HepG2 (cell line): ENCODE data around the gene CD37.

Experiments
- FOSL2 ChIP-seq: sonication (generic); formaldehyde crosslinking; IDR thresholded peaks from 2 replicates; pipeline ENCODE4 v1.4.0; 2020; ENCODE audit warnings: missing genetic modification reagents
- MEIS2 ChIP-seq: sonication (generic); formaldehyde crosslinking; IDR thresholded peaks from 2 replicates; pipeline ENCODE4 v1.9.0; 2021; ENCODE audit warnings: mild to moderate bottlenecking, missing genetic modification reagents
- TF ChIP-seq, protein P1 (sequence below): sonication (generic); formaldehyde crosslinking; IDR thresholded peaks from 2 replicates; pipeline ENCODE4 v1.4.0; 2020; ENCODE audit warnings: mild to moderate bottlenecking, missing genetic modification reagents

DNA sequence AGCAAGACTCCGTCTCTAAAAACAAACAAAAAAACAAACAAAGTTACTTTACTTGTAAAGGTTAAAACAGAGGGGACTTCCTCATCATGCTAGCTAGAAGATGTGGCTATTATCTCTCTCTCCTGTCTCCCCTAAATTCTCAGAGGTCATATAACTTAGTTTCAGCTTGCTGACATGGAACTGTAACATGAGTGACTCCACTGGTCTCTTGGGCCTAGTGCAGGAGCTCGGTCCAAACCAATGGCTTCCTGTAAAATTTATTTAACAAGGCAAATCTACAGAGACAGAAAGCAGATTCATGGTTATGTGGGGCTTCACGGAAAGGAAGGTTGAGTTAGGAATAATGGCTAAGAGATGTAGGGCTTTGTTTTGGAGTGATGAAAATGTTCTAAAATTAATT, 43.3 kb downstream of the CD37 start:
- TF ChIP-seq FOSL2 (CRISPR knock-in tag): no peak
- TF ChIP-seq MEIS2 (CRISPR knock-in tag): no peak
- TF ChIP-seq, protein P1, sequence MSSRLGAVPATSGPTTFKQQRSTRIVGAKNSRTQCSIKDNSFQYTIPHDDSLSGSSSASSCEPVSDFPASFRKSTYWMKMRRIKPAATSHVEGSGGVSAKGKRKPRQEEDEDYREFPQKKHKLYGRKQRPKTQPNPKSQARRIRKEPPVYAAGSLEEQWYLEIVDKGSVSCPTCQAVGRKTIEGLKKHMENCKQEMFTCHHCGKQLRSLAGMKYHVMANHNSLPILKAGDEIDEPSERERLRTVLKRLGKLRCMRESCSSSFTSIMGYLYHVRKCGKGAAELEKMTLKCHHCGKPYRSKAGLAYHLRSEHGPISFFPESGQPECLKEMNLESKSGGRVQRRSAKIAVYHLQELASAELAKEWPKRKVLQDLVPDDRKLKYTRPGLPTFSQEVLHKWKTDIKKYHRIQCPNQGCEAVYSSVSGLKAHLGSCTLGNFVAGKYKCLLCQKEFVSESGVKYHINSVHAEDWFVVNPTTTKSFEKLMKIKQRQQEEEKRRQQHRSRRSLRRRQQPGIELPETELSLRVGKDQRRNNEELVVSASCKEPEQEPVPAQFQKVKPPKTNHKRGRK: no peak
